BE2C (cell line): ENCODE results near the gene STRIP1. TPM values are rescaled to one million over a fixed set of nuclear protein-coding genes. Genes with fewer than 3 reads are reported as not detected.

Experiments used
- DNase-seq: peaks from one replicate; pipeline ENCODE4 v3.0.0-alpha.2; 2020
- H3K27me3 ChIP-seq: fragments of 250-450 bp; sonication (Bioruptor Pico); 2 replicates; pipeline ENCODE4 v1.5.1; 2020; ENCODE audit warnings: mild to moderate bottlenecking
- H3K36me3 ChIP-seq: fragments of 250-450 bp; sonication (Bioruptor Pico); 2 replicates; pipeline ENCODE4 v1.5.1; 2020; ENCODE audit warnings: mild to moderate bottlenecking
- H3K4me1 ChIP-seq: fragments of 250-450 bp; sonication (Bioruptor Pico); 2 replicates; pipeline ENCODE4 v1.5.1; 2020
- H3K4me3 ChIP-seq: 2 replicates; pipeline ENCODE4 v1.5.1; 2011; ENCODE audit warnings: low read depth, low read length
- H3K9me3 ChIP-seq: fragments of 250-450 bp; sonication (Bioruptor Pico); 2 replicates; pipeline ENCODE4 v1.5.1; 2020
- CTCF ChIP-seq: IDR thresholded peaks from 2 replicates; pipeline ENCODE4 v1.5.1; 2012; ENCODE audit warnings: mild to moderate bottlenecking, low read depth, low read length
- polyA plus RNA-seq: library from polyadenylated mRNA; unstranded; fragments of >200 nt; gene quantifications from one replicate; pipeline ENCODE4 v1.2.1, GENCODE V29; 2012; ENCODE audit warnings: low read depth, missing spikeins; ENCODE audit not compliant: insufficient read length, insufficient read depth

Gene STRIP1, protein sequence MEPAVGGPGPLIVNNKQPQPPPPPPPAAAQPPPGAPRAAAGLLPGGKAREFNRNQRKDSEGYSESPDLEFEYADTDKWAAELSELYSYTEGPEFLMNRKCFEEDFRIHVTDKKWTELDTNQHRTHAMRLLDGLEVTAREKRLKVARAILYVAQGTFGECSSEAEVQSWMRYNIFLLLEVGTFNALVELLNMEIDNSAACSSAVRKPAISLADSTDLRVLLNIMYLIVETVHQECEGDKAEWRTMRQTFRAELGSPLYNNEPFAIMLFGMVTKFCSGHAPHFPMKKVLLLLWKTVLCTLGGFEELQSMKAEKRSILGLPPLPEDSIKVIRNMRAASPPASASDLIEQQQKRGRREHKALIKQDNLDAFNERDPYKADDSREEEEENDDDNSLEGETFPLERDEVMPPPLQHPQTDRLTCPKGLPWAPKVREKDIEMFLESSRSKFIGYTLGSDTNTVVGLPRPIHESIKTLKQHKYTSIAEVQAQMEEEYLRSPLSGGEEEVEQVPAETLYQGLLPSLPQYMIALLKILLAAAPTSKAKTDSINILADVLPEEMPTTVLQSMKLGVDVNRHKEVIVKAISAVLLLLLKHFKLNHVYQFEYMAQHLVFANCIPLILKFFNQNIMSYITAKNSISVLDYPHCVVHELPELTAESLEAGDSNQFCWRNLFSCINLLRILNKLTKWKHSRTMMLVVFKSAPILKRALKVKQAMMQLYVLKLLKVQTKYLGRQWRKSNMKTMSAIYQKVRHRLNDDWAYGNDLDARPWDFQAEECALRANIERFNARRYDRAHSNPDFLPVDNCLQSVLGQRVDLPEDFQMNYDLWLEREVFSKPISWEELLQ
- polyA plus RNA-seq, result 49.2 TPM

DNA sequence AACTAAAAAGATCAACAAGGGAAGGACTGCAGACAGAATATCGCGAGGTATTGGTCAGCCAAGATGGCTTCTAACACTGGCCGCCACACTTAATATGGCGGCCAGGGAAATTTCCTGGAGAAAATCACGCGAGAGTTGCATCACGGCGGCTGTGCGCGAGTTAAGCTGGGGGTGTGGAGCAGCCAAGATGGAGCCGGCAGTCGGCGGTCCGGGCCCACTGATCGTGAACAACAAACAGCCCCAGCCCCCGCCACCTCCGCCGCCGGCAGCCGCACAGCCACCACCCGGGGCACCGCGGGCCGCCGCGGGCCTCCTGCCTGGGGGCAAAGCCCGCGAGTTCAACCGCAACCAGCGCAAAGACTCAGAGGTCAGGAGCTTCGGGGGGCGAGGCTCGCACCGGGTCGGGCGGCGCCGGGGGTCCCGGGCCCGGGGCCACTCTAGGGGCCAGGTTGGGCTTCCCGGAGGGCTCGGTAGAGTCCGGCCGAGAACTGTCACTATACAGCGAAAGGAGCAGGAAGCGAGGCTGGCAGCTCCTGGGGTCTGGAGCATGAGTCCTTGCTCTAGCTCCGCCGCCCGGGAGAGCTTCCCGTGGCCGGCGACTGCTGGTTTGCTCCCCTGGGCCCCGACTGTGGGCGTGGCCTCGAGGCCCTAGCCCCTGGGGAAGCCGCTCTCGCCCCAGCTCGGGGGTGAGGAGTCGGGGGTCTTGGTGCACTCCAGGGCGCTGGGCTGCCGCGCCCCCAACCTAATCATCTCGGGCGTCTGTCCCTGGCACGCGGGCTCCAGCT, at the start of gene STRIP1:
Gene STRIP1, plus strand, starts transcription at position 174 of the 785 bp plus-strand sequence. Its CDS starts 14 bp downstream, at position 188.
- Histone ChIP-seq H3K9me3 (no peaks in the 10 kb centered on the region), H3K4me3 (peak within 1 kb of the TSS; percentile 80), H3K4me1 (peaks cover 7% of the 10 kb centered on the region), H3K27me3 (no peaks in the 10 kb centered on the region), H3K36me3 (peaks cover 22% of the 10 kb centered on the region)
- peak; percentile 92 for DNase-seq
- no peak for TF ChIP-seq CTCF

DNA sequence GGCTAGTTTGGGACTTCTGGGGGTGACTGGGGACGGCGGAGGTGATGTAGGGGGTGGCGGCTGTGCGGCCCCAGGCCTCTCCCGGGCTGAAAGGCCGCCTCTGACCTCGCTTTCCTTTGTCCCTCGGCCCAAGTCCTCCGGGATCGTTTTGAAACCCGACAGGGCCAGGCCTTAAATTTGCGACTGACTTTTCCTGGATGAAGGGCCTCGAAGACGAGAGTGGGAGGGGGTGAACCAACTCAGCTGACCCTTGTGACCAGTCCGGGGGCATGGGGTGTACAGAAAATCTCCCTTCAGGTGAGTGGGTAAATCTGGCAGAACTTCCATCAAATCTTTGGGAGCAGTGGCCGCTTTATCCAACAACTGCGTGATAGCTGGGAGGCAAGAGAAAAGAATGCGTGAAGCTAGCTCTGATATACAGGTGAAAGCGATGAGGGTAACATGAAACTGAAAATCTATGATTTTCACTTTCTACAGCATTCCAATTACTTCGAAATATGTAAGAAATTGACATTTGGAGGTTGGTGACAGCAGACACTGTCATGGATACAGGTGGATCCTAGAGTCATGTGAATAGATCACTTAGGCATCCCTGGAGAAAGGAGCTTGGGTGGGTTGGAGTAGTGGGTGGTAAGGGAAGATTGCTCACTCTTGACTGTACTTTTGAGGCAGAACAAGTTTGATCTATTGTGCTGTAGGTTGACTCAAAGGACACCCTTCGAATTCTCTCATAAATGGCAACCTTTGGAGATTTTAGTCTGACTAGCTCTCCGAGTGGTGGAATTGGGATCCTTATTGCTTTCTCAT, 49.0 kb upstream of the STRIP1 start:
- H3K36me3 ChIP-seq, result peaks cover 5% of the 10 kb centered on the region
- peak overlapping the region; percentile 94 for H3K4me3 ChIP-seq
- H3K4me1 ChIP-seq, result peaks cover 17% of the 10 kb centered on the region
- H3K9me3 ChIP-seq, result no peaks in the 10 kb centered on the region
- TF ChIP-seq CTCF, result no peak
- DNase-seq, result no peak
- no peaks in the 10 kb centered on the region for H3K27me3 ChIP-seq

- H3K36me3 ChIP-seq, result peaks cover 5% of the 10 kb centered on the region
- peak overlapping the region; percentile 94 for H3K4me3 ChIP-seq
- no peak for TF ChIP-seq CTCF
- no peak for DNase-seq
- H3K27me3 ChIP-seq, result no peaks in the 10 kb centered on the region
- H3K4me1 ChIP-seq, result peaks cover 17% of the 10 kb centered on the region
- no peaks in the 10 kb centered on the region for H3K9me3 ChIP-seq
Measured at GRCh38 chr1:109986054-109986444, 48.4 kb upstream of the STRIP1 start.

DNA sequence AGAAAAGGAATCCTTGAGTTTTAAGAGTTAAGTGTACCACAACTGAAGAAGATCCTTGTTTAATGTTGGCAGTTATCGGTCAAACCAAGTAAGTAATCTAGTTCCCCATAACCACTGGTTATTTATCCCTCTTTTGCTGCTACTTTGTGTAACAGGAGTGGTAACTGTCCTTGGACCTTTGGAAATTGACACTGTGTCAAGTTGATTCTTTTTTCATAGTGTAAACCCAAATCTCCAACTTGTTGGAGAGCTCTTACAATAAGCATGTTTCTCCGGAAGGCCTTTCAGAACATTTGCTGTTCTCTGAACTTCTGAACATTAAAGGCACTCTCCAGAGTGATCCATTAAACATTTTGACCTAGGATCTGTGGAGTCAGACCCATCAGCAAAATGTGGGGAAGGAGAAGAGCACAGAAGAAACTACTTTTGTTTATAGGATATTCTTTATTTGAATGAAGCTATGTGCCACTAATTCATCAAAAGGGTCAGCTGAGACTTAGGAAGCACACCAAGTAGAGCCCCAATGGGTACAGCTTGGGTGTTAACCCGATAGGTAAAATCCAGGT, 46.0 kb upstream of the STRIP1 start:
- TF ChIP-seq CTCF, result no peak
- Histone ChIP-seq H3K9me3 (no peaks in the 10 kb centered on the region), H3K36me3 (peaks cover 5% of the 10 kb centered on the region), H3K4me1 (peaks cover 17% of the 10 kb centered on the region), H3K4me3 (no peak overlapping the region), H3K27me3 (no peaks in the 10 kb centered on the region)
- DNase-seq, result no peak
